Astrocyte (in vitro differentiated cells and primary cell): ENCODE data around the gene NDRG4. TPM values are rescaled to one million over a fixed set of nuclear protein-coding genes. Genes with fewer than 3 reads are reported as not detected.

ENCODE experiments used
- DNase-seq: peaks from one replicate; pipeline ENCODE4 v3.0.0-alpha.2; 2010; ENCODE audit warnings: low read depth
- FAIRE-seq: peaks from 2 replicates; lab custom pipeline; 2011; peaks lifted over from hg19 to GRCh38; lab: Jason Lieb, UNC
- H2AFZ ChIP-seq: 2 replicates; pipeline ENCODE4 v1.6.0; 2012; ENCODE audit warnings: low read depth, low read length, inconsistent platforms
- H3K27ac ChIP-seq: 2 replicates; pipeline ENCODE4 v1.5.1; 2011; ENCODE audit warnings: low read depth, low read length, inconsistent platforms
- H3K27me3 ChIP-seq: 2 replicates; pipeline ENCODE4 v1.6.0; 2011; ENCODE audit warnings: low read length, inconsistent platforms; ENCODE audit not compliant: insufficient read depth
- H3K36me3 ChIP-seq: 2 replicates; pipeline ENCODE4 v1.5.1; 2011; ENCODE audit warnings: low read length, inconsistent platforms; ENCODE audit not compliant: insufficient read depth
- H3K4me1 ChIP-seq: 2 replicates; pipeline ENCODE4 v1.5.1; 2011; ENCODE audit warnings: low read length, inconsistent platforms; ENCODE audit not compliant: insufficient read depth
- H3K4me2 ChIP-seq: 2 replicates; pipeline ENCODE4 v1.6.0; 2012; ENCODE audit warnings: low read length, inconsistent platforms
- H3K4me3 ChIP-seq: 2 replicates; pipeline ENCODE4 v1.5.1; 2011; ENCODE audit warnings: low read depth, mild to moderate bottlenecking, low read length, inconsistent platforms; ENCODE audit not compliant: insufficient read depth
- H3K79me2 ChIP-seq: 2 replicates; pipeline ENCODE4 v1.6.0; 2012; ENCODE audit warnings: mild to moderate bottlenecking, low read length, inconsistent platforms; ENCODE audit not compliant: insufficient read depth
- H3K9ac ChIP-seq: 2 replicates; pipeline ENCODE4 v1.6.0; 2012; ENCODE audit warnings: mild to moderate bottlenecking, low read length, inconsistent platforms
- H3K9me3 ChIP-seq: 2 replicates; pipeline ENCODE4 v1.5.1; 2012; ENCODE audit warnings: low read depth, mild to moderate bottlenecking, low read length, inconsistent platforms; ENCODE audit not compliant: insufficient read depth
- H4K20me1 ChIP-seq: 2 replicates; pipeline ENCODE4 v1.6.0; 2012; ENCODE audit warnings: low read length, inconsistent platforms; ENCODE audit not compliant: insufficient read depth
- H3K27ac Mint-ChIP-seq: one replicate; pipeline ENCODE4 v1.8.0; 2021; ENCODE audit warnings: mild to moderate bottlenecking, mixed read lengths; ENCODE audit not compliant: unreplicated experiment
- H3K27me3 Mint-ChIP-seq: one replicate; pipeline ENCODE4 v1.8.0; 2021; ENCODE audit warnings: low read depth, mixed read lengths; ENCODE audit not compliant: unreplicated experiment
- H3K36me3 Mint-ChIP-seq: one replicate; pipeline ENCODE4 v1.8.0; 2021; ENCODE audit warnings: low read depth, mixed read lengths; ENCODE audit not compliant: unreplicated experiment
- H3K4me1 Mint-ChIP-seq: one replicate; pipeline ENCODE4 v1.8.0; 2021; ENCODE audit warnings: low read depth, mixed read lengths; ENCODE audit not compliant: unreplicated experiment
- H3K4me3 Mint-ChIP-seq: one replicate; pipeline ENCODE4 v1.8.0; 2021; ENCODE audit warnings: mild to moderate bottlenecking, moderate library complexity, mixed read lengths; ENCODE audit not compliant: unreplicated experiment
- H3K9me3 Mint-ChIP-seq: one replicate; pipeline ENCODE4 v1.8.0; 2021; ENCODE audit warnings: mild to moderate bottlenecking, mixed read lengths; ENCODE audit not compliant: unreplicated experiment
- CTCF ChIP-seq: IDR thresholded peaks from 2 replicates; pipeline ENCODE4 v1.5.1; 2011; ENCODE audit warnings: low read depth, mild to moderate bottlenecking, inconsistent platforms, low read length, moderate library complexity; ENCODE audit not compliant: insufficient read depth
- EZH2 ChIP-seq: IDR thresholded peaks from 2 replicates; pipeline ENCODE4 v1.6.1; 2012; ENCODE audit warnings: mild to moderate bottlenecking, low read length, inconsistent platforms; ENCODE audit not compliant: insufficient read depth
- total RNA-seq: library from RNA; stranded (reverse); gene quantifications from 2 replicates; pipeline ENCODE4 v1.2.1, GENCODE V29; 2021

NDRG4 gene
- total RNA-seq, 1 donor from 2014 or later: 21.9 TPM

- no peaks in the 10 kb centered on the region for H4K20me1 ChIP-seq
- no peak for FAIRE-seq
- no peaks in the 10 kb centered on the region for H3K27me3 ChIP-seq
- H2AFZ ChIP-seq: peak overlapping the region; percentile 81
- no peak overlapping the region for H3K9ac ChIP-seq
- H3K4me2 ChIP-seq: peak overlapping the region; percentile 68
- DNase-seq: peak; percentile 52
- no peak overlapping the region for H3K4me3 Mint-ChIP-seq
- no peaks in the 10 kb centered on the region for H3K36me3 ChIP-seq
- H3K36me3 Mint-ChIP-seq: no peaks in the 10 kb centered on the region
- no peaks in the 10 kb centered on the region for H3K9me3 Mint-ChIP-seq
- H3K4me3 ChIP-seq: peak overlapping the region; percentile 6
- H3K27ac ChIP-seq: no peak overlapping the region
- no peaks in the 10 kb centered on the region for H3K9me3 ChIP-seq
- no peaks in the 10 kb centered on the region for H3K4me1 ChIP-seq
- H3K27me3 Mint-ChIP-seq: peaks cover 17% of the 10 kb centered on the region
- no peak overlapping the region for H3K27ac Mint-ChIP-seq
- H3K79me2 ChIP-seq: no peaks in the 10 kb centered on the region
- H3K4me1 Mint-ChIP-seq: no peaks in the 10 kb centered on the region
- TF ChIP-seq CTCF: peak; percentile 65
- TF ChIP-seq EZH2: no peak
Measured at GRCh38 chr16:58487566-58488351, 12.2 kb upstream of the NDRG4 start.

- no peaks in the 10 kb centered on the region for H3K79me2 ChIP-seq
Measured at GRCh38 chr16:58488531-58488930, 11.4 kb upstream of the NDRG4 start.

More at GRCh38 chr16:58488531-58488930, 11.4 kb upstream of the NDRG4 start:
- H3K36me3 Mint-ChIP-seq: no peaks in the 10 kb centered on the region
- no peaks in the 10 kb centered on the region for H3K4me1 ChIP-seq
- TF ChIP-seq EZH2 (no peak), CTCF (no peak)
- DNase-seq (no peak), FAIRE-seq (no peak)
- H3K4me3 Mint-ChIP-seq: no peak overlapping the region
- no peak overlapping the region for H2AFZ ChIP-seq
- no peak overlapping the region for H3K4me3 ChIP-seq
- H3K27ac ChIP-seq: no peak overlapping the region
- H3K27ac Mint-ChIP-seq: no peak overlapping the region
- no peak overlapping the region for H3K9ac ChIP-seq
- H3K27me3 Mint-ChIP-seq: peaks cover 17% of the 10 kb centered on the region
- no peaks in the 10 kb centered on the region for H3K27me3 ChIP-seq
- no peaks in the 10 kb centered on the region for H4K20me1 ChIP-seq
- H3K9me3 ChIP-seq: no peaks in the 10 kb centered on the region
- H3K36me3 ChIP-seq: no peaks in the 10 kb centered on the region
- H3K4me1 Mint-ChIP-seq: peaks cover 1% of the 10 kb centered on the region
- no peaks in the 10 kb centered on the region for H3K9me3 Mint-ChIP-seq
- H3K4me2 ChIP-seq: no peak overlapping the region
